ENCODE results near the gene NMRAL1. TPM values are rescaled to one million over a fixed set of nuclear protein-coding genes. Genes with fewer than 3 reads are reported as not detected.

Gene NMRAL1
- total and polyA plus RNA-seq, 10 of the 15 experiments (the other 5 are each of a cell fraction or from before 2014, with no cell fraction given) = 4.8 to 102 (median 62.5) TPM

GRCh38 chr16:4425378-4426020 lies 48.9 kb downstream of the NMRAL1 start, which contains the start of gene DNAJA3 (continued):
- TF ChIP-seq ZBTB33 (IDR thresholded peaks at IDR 0.05) (no peak), EGR1 (IDR thresholded peaks at IDR 0.05; ENCODE audit: borderline replicate concordance in 1 of 2, low read depth in 2 of 2, low read length in 2 of 2) (peak; percentile 36 to 67; a peak in 2 of 3 replicates), EP300 (IDR thresholded peaks at IDR 0.05; ENCODE audit: borderline replicate concordance in 1 of 2, control insufficient read depth in 1 of 2, low read depth in 2 of 2, low read length in 2 of 2) (no peak), NRF1 (conservative IDR thresholded peaks at IDR 0.05; ENCODE audit: low read depth, low read length) (peak; percentile 100), MEF2B (IDR thresholded peaks at IDR 0.05; ENCODE audit: partially characterized antibody, poor library complexity, severe bottlenecking) (no peak), POU2F2 (IDR thresholded peaks at IDR 0.05; ENCODE audit: borderline replicate concordance, low read depth, low read length) (peak; percentile 67; the same call in 2 of the 3 replicates), FOXM1 (IDR thresholded peaks at IDR 0.05; ENCODE audit: low read depth, low read length) (no peak), BACH1 (IDR thresholded peaks at IDR 0.05; ENCODE audit: borderline replicate concordance) (0 out of 2 replicates have a peak, but pooled peaks have one; percentile 60), RCOR1 (conservative IDR thresholded peaks at IDR 0.05; ENCODE audit: low read depth, low read length) (no peak; the same call in 1 of the 2 replicates), WRNIP1 (IDR thresholded peaks at IDR 0.05; ENCODE audit: borderline replicate concordance, low read depth, low read length) (no peak), RFX5 (IDR thresholded peaks at IDR 0.05; ENCODE audit: low read depth, low read length) (no peak), ZNF274 (IDR thresholded peaks at IDR 0.05; ENCODE audit: insufficient read depth, insufficient read length) (no peak), KLF5 (IDR thresholded peaks at IDR 0.05; ENCODE audit: partially characterized antibody) (no peak), ZZZ3 (IDR thresholded peaks at IDR 0.05; ENCODE audit: control insufficient read depth, insufficient read length, low read depth) (no peak), ATF7 (IDR thresholded peaks at IDR 0.05; ENCODE audit: low read depth) (peak; percentile 58; the same call in 1 of the 2 replicates), MYC (IDR thresholded peaks at IDR 0.05; ENCODE audit: insufficient read depth, insufficient read length, insufficient replicate concordance, low read length, severe bottlenecking) (no peak), E4F1 (IDR thresholded peaks at IDR 0.05; ENCODE audit: borderline replicate concordance, partially characterized antibody) (peak; percentile 95), BRCA1 (IDR thresholded peaks at IDR 0.05; ENCODE audit: low read depth, low read length) (peak; percentile 86), NFYB (IDR thresholded peaks at IDR 0.05; ENCODE audit: insufficient read depth, low read depth, low read length) (no peak), RAD21 (IDR thresholded peaks at IDR 0.05; ENCODE audit: insufficient read depth, low read depth, low read length) (no peak)
- TF ChIP-seq, protein P1, sequence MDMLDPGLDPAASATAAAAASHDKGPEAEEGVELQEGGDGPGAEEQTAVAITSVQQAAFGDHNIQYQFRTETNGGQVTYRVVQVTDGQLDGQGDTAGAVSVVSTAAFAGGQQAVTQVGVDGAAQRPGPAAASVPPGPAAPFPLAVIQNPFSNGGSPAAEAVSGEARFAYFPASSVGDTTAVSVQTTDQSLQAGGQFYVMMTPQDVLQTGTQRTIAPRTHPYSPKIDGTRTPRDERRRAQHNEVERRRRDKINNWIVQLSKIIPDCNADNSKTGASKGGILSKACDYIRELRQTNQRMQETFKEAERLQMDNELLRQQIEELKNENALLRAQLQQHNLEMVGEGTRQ (IDR thresholded peaks at IDR 0.05; ENCODE audit: borderline replicate concordance, low read depth, low read length) = no peak
- TF ChIP-seq, protein P2, sequence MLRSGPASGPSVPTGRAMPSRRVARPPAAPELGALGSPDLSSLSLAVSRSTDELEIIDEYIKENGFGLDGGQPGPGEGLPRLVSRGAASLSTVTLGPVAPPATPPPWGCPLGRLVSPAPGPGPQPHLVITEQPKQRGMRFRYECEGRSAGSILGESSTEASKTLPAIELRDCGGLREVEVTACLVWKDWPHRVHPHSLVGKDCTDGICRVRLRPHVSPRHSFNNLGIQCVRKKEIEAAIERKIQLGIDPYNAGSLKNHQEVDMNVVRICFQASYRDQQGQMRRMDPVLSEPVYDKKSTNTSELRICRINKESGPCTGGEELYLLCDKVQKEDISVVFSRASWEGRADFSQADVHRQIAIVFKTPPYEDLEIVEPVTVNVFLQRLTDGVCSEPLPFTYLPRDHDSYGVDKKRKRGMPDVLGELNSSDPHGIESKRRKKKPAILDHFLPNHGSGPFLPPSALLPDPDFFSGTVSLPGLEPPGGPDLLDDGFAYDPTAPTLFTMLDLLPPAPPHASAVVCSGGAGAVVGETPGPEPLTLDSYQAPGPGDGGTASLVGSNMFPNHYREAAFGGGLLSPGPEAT (IDR thresholded peaks at IDR 0.05; ENCODE audit: low read depth) = no peak

Measured in GM12878 (cell line).